Kidney tubule cell (primary cell): ENCODE measurements around the gene PVALEF.
"Not testable (repeated sequence)": the region's sequence is repeated elsewhere in the genome, so short reads cannot be mapped to it uniquely, and the experiment has no call there.

ENCODE experiments used
- DNase-seq: peaks from one replicate; pipeline ENCODE4 v3.0.0-alpha.2; 2018; ENCODE audit warnings: low spot score

Gene PVALEF

DNA sequence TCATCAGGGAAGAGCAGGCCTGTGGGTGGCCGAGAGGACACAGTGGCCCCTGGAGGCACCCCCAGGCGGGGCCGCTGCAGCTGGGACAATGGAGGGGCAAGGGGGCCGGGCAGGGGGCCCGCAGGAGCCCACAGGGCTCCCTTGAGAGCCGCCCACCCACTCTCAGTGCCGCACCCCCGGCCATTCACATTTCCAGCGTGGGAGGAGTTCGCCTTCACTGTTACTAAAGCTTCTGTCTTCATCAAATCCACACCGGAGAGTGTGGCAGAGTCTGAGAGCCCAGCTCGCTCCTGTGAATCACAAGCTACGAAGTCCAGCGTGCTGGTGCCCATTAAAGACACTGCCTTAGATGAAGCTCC is 20.9 kb upstream of the PVALEF start:
- no peak for DNase-seq

DNA sequence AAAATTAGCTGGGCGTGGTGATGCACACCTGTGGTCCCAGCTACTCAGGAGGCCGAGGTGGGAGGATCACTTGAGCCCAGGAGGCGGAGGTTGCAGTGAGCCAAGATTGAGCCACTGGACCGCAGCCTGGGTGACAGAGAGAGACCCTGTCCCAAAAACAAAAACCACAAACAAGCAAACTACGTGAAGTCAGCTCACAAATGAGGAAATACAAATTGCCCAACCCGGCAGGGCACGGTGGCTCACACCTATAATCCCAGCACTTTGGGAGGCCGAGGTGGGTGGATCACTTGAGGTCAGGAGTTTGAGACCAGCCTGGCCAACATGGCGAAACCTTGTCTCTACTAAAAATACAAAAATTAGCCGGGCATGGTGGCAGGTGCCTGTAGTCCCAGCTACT is 19.1 kb upstream of the PVALEF start:
- not testable (repeated sequence) for DNase-seq

DNA sequence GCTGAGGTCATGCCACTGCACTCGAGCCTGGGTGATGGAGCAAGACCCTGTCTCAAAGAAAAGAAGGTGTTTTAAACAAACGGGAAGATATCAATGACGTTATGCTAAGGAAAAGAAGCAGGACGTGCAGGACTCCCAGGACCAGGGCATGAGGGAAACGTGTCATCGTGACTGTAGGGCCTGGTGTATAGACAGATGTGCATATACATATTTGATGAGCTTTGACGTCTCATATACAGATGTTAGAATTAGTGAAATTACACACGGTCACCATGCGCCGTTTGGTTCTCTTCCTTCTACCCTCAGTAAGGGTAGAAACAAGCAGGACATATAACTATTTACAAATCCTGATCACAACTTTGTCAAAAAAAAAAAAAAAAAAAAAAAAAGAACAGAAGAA is 17.6 kb upstream of the PVALEF start:
- DNase-seq = no peak

DNA sequence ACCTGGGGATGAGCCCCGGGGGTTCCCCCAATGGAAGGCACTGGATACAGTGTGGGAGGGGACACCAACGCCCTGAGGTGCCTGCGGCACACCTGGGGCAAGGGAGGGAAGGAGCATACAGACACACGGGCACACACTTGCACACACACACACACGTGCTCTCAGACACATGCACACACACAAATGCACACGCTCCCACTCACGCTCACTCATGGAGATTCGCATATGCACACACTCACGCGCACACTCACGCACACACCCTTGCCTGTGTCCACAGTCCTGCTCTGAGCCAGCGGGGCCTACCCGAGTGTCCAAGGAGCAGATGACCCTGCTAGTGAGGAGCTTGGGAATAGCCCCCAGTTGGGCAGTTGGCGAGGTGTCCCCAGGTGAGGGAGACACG is 16.7 kb upstream of the PVALEF start:
- no peak for DNase-seq

DNA sequence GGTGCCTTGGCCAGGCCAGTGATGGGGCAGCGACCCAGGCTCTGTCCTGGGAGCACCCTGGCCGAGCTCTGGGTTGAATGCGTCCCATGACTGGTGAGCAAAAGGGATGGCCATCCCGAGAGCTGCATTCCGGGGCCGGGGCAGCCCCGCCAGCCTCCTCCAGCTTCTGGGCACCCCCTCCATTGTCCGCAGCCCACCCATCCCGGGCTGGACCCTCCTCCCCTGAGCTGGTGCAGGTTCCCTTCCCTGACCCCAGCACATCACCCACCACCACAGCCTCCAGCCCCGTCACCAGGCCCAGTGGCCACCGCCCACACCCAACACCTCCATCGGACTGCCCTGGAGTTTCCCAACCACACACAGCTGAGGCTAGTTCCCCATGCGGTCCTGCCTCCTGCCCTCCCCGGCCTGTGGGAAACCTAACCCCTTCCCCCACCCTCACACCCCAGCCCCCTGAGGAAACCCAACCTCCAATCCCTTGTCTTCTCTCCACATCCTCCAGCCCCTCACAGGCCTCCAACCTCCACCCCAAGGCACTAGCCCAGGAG is 16.2 kb upstream of the PVALEF start:
- no peak for DNase-seq

DNA sequence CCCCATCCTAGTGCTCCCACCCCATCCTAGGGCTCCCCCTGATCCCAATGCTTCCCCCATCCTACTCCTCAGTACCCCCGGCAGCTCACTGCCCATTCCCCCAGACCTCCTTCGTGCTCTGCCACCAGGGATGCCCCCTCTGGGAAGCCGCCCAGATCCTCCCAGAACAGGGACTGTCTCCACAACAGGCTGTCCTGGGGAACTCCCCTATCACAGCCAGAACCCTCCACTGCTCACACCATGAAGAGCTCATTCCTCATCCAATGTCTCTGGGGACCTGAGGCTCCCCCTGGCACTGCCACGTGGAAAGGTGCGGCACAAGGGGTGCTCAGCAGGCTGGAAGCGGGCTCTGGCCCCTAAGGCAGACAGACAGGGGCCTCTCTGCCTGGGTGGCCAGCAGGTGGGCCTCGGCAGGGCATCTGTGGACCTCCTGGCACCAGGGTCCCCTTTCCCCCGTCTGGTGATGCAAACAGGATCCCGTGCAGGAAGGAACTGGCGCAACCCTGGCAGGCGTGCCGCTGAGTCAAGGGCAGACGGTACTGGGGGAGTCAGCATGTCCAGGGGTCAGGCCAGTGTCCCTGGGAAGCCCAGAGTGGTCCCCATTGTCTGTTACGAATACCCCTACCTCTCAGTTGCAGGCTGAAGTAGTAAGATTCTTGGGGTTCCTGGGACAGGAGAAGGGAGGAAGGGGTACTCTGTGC is 14.8 kb upstream of the PVALEF start:
- DNase-seq = no peak

DNA sequence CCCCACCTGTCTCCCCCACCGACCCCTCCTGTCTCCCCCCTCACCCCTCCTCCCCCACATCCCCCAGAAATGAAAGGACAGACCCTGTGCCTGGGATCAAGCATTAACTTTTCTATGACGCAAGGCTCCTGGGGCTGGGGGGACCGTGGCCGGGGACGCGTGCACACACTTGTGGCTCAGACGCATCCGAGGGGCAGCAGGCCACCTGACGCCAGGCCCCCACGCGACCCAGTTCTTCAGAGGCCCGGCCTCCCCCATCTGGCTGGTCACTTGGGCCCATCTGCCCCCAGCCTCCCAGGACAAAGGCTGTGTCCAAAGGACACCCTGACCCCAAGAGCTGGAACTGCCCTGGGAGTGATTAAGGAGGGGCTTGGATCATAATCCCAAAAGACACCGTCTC is 14.0 kb upstream of the PVALEF start:
- DNase-seq = no peak

DNA sequence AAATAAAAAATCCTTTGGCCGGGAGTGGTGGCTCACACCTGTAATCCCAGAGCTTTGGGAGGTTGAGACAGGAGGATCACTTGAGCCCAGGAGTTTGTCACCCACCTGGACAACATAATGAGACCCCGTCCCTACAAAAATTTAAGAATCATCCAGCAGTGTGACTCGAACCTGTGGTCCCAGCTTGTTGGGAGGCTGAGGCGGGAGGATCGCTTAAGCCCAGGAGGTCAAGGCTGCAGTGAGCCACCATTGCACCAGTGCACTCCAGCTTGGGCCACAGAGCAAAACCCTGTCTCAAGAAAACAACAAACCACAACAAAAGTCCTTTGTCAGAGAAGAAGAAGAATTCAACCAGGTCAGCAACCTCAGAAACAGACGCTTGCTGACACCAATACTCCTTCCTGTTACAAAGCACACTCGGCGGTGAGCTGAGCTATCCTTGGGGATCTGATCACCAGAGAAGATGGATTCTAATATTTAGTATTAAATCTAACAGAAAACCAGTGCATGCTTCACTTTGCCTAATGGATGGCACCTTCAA is 12.9 kb upstream of the PVALEF start:
- no peak for DNase-seq

DNA sequence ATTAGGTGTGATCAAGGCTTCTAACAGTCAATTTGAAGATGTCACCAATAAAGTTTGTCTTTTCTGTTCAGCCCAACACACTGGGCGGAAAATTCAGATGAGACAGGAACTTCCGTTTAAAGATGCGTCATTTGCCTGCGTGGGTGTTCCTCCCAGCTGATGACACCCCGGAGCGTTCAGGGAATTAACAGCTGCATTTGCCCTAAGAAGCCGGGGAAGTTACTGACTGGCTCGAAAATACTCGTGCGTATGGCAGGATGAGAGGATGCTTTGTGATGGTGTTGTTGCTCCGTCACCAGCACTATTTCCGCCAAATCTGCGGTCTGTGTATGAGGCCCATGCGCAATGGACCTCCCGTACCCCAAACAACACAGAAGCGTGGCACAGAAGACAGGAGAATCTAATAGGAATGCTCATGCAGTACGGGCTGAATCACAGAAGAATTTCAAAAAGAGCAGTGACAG is 11.9 kb upstream of the PVALEF start:
- no peak for DNase-seq

DNA sequence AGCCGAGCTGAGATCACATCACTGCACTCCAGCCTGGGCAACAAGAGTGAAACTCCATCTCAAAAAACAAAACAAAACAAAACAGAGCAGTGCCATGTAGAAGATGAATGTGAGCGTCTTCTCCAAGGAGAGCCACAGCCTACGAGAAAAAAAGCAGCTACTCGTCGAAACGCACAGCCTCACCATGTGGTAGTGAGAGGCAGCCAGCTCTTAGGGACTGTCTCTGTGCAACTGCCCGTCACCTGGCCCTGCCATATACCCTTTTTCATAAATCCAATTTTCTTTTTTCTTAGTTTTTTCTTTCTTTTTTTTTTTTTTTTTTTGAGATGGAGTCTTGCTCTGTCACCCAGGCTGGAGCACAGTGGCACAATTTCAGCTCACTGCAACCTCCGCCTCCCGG is 11.3 kb upstream of the PVALEF start:
- not testable (repeated sequence) for DNase-seq

DNA sequence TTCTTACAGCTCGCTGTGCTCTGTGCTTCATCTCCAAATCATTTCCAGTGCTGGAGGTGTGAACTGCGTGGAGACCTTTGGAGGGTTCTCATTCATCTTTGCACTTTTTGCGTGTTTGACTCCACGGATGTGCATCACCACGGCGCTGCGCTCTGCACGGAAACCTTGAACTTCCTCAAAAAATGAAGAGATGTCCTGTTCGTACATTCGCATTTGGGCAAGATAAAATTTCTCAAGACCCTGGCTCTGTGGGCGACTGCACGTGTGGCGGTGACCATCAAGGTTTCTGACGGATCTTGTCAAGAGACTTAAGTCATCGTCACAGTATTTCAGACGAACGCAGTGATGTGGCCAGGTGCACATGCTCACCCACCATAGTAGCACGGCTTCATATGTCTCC is 10.3 kb upstream of the PVALEF start:
- no peak for DNase-seq

DNA sequence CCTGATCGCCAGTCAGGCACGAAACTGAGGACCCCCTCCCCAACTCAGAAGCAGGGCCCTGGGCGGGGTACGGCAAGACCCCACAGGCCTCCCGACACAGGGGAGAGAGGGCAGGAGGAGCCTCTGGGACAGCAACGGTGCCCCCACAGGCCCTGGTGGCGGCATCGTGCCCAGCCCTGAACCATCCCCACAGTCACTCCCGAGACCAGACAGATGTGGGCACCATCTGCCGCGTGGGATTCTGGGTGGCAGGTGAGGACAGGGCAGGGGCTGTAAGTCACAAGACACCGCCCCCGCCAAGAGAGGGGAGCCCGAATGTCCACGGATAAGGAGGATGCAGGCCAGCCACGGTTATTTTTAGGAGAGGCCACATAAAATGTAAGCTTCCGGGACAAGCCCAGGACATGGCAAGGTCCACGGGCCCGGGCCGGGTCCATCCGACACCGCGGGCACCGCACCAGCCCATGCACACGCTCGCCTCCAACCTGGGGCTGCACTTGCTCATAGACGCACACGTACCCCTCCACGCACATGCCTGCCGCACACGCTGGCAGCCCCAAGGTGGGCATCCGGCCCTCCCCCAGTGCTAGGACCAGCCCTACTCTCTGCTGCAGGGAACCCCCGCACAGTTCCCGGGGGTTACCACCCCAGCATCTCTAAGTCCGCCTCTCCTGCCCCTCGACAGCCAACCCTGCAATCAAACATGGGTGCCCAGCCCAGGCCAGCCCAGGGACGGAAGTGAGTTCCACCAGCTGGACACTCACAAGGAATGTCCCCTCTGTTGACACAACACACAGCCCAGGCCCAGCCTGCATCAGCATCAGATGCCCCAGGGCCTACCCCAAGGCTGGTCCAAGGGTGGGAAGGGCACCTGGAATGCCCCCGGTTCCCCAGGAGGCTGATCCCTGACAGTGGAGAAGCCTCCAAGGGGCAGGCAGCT is 8.2 kb upstream of the PVALEF start:
- DNase-seq = no peak

DNA sequence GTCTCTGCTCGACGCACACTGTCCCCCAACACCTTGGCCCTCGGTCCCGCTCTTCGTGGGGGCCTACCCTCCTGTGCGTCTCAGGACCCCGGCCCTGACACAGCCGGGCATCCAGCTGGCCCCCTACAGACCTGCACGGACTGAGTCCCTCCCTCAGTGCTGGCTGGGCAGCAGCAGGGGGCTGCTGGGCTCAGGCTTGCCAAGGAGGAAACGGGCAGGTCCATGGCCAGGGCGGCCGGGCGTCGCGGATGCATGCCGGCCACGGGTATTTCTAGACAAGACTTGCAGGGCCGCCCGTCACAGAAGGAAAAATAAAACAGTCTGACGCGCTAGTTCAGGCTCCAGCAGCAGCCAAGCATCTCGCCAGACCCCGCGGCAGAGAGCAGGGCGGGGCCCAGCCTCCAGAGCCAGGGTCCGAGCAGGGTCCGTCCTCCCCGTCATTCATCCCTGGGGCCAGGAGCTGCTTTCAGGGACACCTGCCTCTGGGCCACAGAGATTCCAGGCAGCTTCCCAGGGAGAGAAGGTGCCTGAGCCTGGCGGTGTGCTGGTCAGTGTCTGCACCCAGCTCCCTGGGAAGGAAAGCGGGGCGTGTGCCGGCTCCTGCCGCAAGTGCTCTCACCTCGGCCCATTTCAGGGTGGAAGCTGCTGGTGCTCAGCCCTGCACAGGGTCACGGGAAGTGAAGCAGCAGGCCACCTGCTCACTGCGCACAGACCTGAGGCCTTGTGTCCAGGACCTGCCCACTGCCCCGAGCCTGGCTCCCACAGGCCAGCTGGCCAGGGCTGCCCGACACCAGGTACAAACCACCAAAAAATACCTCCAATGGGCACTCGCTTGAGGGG is 7.2 kb upstream of the PVALEF start:
- no peak for DNase-seq

DNA sequence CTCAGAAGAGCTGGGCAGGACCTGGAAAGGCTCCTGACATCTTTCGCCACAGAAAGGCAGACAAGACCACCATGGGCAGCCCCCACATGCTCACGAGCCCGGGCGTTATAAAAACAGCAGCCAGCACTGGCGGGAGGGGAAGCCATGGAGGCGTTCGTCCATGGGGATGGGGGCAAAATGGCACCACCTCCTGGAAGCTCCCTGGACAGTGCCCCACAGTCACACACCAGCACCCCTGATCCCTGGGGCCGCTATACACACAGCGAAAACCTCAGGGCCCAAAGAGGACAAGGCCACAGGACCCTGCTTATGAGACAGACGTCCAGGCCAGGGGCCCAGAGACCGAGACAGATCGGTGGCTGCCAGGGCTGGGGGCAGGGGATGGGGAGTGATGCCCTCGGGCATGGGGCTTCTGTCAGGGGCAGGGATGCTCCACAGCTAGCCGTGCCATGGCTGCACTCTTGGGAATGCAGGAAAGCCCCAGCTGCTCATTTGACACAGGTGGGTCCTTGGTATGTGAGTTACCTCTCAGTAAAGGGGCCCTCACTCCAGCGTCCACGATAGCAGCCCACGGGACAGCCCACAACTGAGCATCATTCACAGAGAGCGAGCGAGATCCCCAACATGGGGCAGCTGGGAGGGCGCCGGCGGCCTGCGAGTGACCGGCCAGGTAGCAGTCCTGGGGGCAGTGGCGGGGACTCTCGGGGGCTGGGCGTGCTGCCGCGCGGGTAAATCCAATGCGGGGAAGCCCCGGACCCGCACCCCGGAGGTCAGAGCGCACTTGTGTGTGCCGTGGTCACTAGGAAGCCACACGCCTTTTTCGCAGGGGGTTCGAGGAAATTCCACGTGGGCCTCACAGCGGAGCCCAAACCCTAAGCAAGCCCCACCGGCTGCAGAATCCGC is 6.4 kb upstream of the PVALEF start:
- no peak for DNase-seq

DNA sequence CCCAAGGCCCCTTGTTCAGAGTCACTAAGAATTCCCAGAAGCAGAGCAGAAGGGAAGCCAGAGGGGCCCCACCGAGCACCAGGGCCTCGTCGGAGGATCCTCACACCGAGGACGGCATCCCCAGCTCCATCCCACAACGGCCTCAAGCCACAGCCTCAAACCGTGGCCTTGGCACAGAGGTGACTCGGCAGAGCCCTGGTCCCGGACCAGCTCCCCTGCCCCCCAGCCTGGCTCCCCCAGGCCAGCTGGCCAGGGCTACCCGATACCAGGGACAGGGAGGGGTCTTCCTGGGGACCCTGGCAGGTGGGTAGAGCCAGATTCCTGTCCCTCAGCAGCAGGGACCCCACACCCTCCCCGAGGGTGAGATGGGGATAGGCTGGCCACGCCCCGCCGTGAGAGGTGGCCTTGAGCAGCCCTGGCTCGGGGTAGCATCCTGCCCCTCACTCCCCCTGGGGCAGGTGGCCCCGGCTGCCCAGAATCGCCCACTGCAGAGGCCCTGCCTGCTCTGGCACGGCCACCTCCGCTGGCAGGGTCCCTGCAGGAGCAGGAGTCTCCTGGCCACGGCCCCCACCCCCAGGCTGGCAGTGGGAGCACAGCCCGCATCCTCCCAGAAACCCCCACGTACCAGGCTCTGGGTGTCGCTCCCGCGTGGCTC is 5.6 kb upstream of the PVALEF start:
- DNase-seq = no peak

DNA sequence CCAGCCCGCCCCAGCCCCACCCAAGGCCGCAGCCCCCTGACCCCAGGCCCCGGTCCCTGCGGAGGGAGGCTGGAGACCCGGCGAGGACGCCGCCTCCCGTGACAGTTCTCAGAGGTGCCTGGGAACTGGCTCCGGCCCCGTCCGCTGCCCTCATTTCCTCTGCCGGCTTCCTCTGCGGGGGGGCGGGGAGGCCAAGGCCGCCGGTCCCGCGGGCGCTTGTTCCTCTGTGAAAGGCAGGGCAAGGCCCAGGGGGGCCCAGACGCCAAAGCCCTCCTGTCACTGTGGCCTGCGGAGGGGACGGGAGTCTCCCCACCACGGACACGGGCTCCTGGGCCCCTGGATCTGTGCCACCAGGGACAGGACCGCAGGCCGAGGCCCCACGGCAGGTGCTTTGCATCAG is 5.0 kb upstream of the PVALEF start:
- no peak for DNase-seq

DNA sequence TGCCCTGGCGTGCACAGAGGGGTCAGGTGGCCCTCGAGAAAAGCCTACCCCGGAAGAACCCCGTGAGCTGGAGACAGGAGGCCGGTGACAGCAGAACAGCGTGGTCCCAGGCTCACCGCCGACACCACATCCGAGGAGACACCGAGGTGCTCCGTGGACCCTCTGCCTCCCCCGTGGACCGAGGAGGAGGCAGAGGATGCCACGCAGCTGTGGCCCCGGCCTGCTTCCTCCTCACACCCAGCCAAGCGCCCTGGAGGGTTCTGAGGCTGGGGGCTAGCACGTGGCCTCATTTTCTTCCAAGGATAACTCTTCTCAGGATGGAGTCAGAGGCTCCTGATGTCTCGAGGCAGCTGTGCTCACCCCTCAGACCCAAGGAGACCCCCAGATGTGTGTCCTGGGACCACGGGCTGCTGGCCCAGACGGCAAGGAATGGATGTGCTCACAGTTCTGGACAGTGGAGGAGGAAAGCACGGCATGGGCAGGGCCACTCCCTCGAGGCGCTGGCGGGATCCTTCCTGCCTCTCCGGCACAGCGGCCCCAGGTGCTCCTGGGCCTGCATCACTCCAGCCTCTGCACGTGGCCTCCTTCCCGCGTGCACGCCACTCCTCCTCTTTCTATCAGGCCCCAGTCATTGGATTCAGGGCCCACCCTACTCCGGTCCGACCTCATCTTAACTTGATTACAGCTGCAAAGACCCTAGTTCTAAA is 4.4 kb upstream of the PVALEF start:
- no peak for DNase-seq

DNA sequence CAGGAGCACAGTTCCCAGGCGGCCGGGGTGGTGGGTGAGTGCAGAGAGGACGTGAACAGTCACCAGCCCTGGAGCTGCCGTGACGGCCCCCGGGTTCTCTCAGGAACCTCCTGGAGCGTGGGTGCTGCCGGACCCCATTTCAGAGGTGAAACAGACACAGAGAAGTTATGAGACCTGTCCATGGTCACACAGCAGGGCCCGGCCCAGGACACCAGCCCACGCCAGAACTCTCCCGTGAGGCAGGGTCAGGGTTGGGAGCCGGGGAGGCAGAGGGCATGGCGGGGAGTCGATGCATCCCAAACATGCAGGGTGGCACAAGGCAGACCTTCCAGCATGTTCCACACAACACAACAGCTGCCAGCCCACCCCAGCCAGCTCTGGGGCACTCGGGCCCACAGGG is 3.8 kb upstream of the PVALEF start:
- no peak for DNase-seq

DNA sequence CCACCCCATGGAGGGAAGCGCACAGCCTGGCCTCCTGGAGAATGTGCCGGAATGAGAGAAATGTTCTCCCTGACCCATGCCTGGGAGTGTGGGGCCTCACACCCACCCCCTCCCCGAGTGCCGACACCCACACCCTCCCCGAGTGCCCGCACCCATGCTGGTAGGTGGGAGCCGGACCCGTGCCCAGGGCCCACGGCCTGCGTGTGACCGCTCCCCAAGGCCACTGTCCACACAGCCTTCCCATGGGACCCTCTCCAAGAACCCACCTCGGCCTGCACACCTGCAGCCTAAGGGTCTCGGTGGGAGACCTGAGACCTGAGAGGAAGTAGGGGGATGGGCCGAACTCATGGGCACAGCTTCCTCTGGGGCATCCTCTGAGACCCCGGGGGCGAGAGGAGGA is 3.3 kb upstream of the PVALEF start:
- no peak for DNase-seq

DNA sequence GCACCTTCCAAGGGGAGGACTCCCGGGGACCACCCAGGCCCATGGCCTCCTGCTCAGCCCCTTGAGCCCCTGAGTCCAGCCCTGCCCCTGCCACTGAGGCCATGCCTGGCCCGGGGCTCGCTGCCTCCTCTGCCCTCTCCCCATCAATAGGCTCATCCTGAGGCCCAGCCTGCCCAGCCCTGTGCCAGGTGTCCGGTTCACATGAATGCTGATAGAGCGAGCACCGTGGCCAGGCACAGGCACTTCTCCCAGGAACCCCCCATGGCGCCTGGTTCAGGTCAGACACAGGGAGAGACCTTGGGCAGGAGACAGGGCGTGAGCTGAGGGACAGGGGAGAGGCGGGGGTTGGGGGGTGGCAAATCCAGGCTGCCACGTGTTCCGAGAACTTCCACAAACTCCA is 2.8 kb upstream of the PVALEF start:
- no peak for DNase-seq
